GM12865 (cell line): ENCODE measurements around the gene ZNF584.
A peak's percentile ranks its signal among the peaks of the same experiment; 100 is the strongest.

Experiments used
- DNase-seq: peaks from one replicate; pipeline ENCODE4 v3.0.0; 2010; ENCODE audit warnings: low read depth
- H3K4me3 ChIP-seq: 2 replicates; pipeline ENCODE4 v1.5.1; 2011; ENCODE audit warnings: mild to moderate bottlenecking, low read depth, low read length, control low read depth
- TF ChIP-seq, protein P1 (sequence below): IDR thresholded peaks from 2 replicates; pipeline ENCODE4 v1.5.1; 2011; ENCODE audit warnings: low read length, control low read depth, low read depth, inconsistent platforms; ENCODE audit not compliant: insufficient read depth; ENCODE audit errors: missing control alignments

The ZNF584 gene

DNA sequence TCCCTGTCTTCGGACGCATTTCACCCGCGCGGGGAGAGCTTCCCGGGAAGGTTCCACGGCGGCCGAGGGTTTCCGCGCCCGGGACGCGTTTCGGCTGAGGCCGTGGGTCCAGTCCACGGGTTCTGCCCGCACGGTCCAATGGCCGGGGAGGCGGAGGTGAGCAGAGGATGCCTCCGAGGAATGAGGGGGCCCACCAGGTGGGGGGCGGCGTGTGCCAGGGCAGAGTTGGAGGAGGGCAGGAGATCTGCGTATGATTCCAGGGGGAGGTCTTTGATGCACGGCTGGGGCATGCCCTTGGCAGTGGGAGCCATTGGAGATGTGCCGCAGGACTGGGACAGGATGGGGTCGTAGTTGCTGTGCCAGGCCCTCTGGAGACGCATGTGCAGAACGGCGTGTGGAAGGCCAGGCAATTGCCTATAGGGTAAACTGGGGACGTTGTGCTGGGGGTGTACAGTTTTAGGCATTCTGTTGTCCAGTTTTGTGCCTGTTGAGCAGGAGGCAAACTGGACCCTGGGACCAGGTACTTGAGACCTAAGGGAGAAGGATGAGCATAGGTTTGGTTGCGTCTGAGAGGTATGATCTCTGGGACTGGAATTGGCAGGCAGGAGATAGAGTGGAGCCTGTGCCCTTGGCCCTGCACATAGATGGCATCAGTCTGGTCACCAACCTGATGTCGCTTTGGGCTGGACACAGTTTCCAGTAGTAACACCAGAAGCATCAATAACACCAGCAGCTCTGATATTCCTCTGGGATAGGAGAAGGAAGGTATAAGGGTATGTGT is 751 bp downstream of the ZNF584 start:
- H3K4me3 ChIP-seq, result peak overlapping the region; percentile 86
- DNase-seq, result peak; percentile 43
- TF ChIP-seq, protein P1, sequence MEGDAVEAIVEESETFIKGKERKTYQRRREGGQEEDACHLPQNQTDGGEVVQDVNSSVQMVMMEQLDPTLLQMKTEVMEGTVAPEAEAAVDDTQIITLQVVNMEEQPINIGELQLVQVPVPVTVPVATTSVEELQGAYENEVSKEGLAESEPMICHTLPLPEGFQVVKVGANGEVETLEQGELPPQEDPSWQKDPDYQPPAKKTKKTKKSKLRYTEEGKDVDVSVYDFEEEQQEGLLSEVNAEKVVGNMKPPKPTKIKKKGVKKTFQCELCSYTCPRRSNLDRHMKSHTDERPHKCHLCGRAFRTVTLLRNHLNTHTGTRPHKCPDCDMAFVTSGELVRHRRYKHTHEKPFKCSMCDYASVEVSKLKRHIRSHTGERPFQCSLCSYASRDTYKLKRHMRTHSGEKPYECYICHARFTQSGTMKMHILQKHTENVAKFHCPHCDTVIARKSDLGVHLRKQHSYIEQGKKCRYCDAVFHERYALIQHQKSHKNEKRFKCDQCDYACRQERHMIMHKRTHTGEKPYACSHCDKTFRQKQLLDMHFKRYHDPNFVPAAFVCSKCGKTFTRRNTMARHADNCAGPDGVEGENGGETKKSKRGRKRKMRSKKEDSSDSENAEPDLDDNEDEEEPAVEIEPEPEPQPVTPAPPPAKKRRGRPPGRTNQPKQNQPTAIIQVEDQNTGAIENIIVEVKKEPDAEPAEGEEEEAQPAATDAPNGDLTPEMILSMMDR, result no peak

- TF ChIP-seq, protein P1, result no peak
- DNase-seq, result no peak
- no peak overlapping the region for H3K4me3 ChIP-seq
Measured at GRCh38 chr19:58416604-58417003, 8.2 kb downstream of the ZNF584 start.

- TF ChIP-seq, protein P1, result no peak
- H3K4me3 ChIP-seq, result no peak overlapping the region
- DNase-seq, result no peak
Measured at GRCh38 chr19:58417071-58417470, 8.6 kb downstream of the ZNF584 start.

- TF ChIP-seq, protein P1, result no peak
- no peak for DNase-seq
- H3K4me3 ChIP-seq, result no peak overlapping the region
Measured at GRCh38 chr19:58428617-58429016, 20.2 kb downstream of the ZNF584 start.

- TF ChIP-seq, protein P1, result no peak
- no peak overlapping the region for H3K4me3 ChIP-seq
- DNase-seq, result no peak
Measured at GRCh38 chr19:58429745-58430144, 21.3 kb downstream of the ZNF584 start.

DNA sequence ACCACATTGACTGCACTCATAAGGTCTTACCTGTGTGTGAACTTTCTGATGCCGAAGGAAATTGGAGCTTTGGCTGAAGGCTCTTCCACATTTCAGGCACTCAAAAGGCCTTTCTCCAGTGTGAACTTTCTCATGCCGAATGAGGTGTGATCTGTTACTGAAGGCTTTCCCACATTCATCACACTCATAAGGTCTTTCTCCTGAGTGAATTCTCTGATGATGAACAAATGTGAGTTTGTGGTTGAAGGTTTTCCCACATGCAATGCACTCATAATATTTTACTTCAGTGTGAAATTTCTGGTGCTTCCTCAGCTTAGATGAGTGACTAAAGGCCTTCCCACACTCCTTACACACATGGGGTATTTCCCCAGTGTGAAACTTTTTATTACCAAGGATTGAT is 25.8 kb downstream of the ZNF584 start:
- H3K4me3 ChIP-seq, result no peak overlapping the region
- TF ChIP-seq, protein P1, result no peak
- DNase-seq, result no peak
